Measurements from ENCODE around the gene NSMCE1. TPM values are rescaled to one million over a fixed set of nuclear protein-coding genes. Genes with fewer than 3 reads are reported as not detected.

Gene NSMCE1
- 49.2 TPM for total RNA-seq
- long read RNA-seq, transcript NSMCE1-201 (8 exons, 1,067 nt): major isoform, 20 of 30 reads
- long read RNA-seq, partial matches to known transcripts: 3 of 30 reads
- long read RNA-seq, other reads (novel, unspliced or antisense): 7 of 30 reads

- Histone ChIP-seq H3K4me3 (peak within 1 kb of the TSS; percentile 67), H3K9me3 (no peaks in the 10 kb centered on the region), H3K27me3 (no peaks in the 10 kb centered on the region), H3K27ac (peak within 1 kb of the TSS; percentile 93), H3K36me3 (no peaks in the 10 kb centered on the region), H3K4me1 (peaks cover 16% of the 10 kb centered on the region)
- peak; percentile 99 for ATAC-seq
- TF ChIP-seq CTCF (IDR thresholded peaks at IDR 0.05): peak; percentile 21
- intact Hi-C loops (cut with DNase I): no loop called here
- peak; percentile 99 for DNase-seq
These were observed at the start of gene NSMCE1 for GRCh38 chr16:27268376-27269299. Gene NSMCE1 (minus strand): TSS chr16:27268772. CDS start chr16:27257570, 11,202 bp downstream.

- H3K27me3 ChIP-seq: no peaks in the 10 kb centered on the region
- H3K9me3 ChIP-seq: no peaks in the 10 kb centered on the region
- ATAC-seq (no peak), DNase-seq (no peak)
- peaks cover 82% of the 10 kb centered on the region for H3K4me1 ChIP-seq
- H3K36me3 ChIP-seq: peaks cover 6% of the 10 kb centered on the region
- peak overlapping the region; percentile 99 for H3K27ac ChIP-seq
- intact Hi-C loops (cut with DNase I): no loop called here
- no peak for TF ChIP-seq CTCF (IDR thresholded peaks at IDR 0.05)
- H3K4me3 ChIP-seq: peak overlapping the region; percentile 98
These were observed 49.3 kb upstream of the NSMCE1 start for GRCh38 chr16:27317738-27318391.

- H3K4me3 ChIP-seq: peak overlapping the region; percentile 98
These were observed 48.7 kb upstream of the NSMCE1 start for GRCh38 chr16:27317320-27317719.

GRCh38 chr16:27316038-27316680 is 47.6 kb upstream of the NSMCE1 start:
- Histone ChIP-seq H3K4me1 (peaks cover 70% of the 10 kb centered on the region), H3K27me3 (no peaks in the 10 kb centered on the region), H3K36me3 (peaks cover 6% of the 10 kb centered on the region), H3K4me3 (peak overlapping the region; percentile 98), H3K27ac (peak overlapping the region; percentile 99), H3K9me3 (no peaks in the 10 kb centered on the region)
- ATAC-seq (no peak), DNase-seq (no peak)
- intact Hi-C loops (cut with DNase I): no loop called here
- no peak for TF ChIP-seq CTCF (IDR thresholded peaks at IDR 0.05)

More at GRCh38 chr16:27317320-27317719, 48.7 kb upstream of the NSMCE1 start:
- TF ChIP-seq CTCF (IDR thresholded peaks at IDR 0.05): no peak
- no peak for DNase-seq
- peaks cover 6% of the 10 kb centered on the region for H3K36me3 ChIP-seq
- no peaks in the 10 kb centered on the region for H3K9me3 ChIP-seq
- intact Hi-C loops (cut with DNase I): no loop called here
- ATAC-seq: no peak
- peaks cover 82% of the 10 kb centered on the region for H3K4me1 ChIP-seq
- peak overlapping the region; percentile 99 for H3K27ac ChIP-seq
- no peaks in the 10 kb centered on the region for H3K27me3 ChIP-seq

GRCh38 chr16:27315333-27316037 is 46.9 kb upstream of the NSMCE1 start:
- intact Hi-C loops (cut with DNase I): no loop called here
- peak; percentile 73 for DNase-seq
- TF ChIP-seq CTCF (IDR thresholded peaks at IDR 0.05): no peak
- Histone ChIP-seq H3K27me3 (no peaks in the 10 kb centered on the region), H3K4me3 (peak overlapping the region; percentile 98), H3K4me1 (peaks cover 63% of the 10 kb centered on the region), H3K27ac (peak overlapping the region; percentile 99), H3K9me3 (no peaks in the 10 kb centered on the region), H3K36me3 (peaks cover 6% of the 10 kb centered on the region)
- peak; percentile 36 for ATAC-seq
